HG03060 (cell line): ENCODE measurements around the gene SYT9.
A peak's percentile ranks its signal among the peaks of the same experiment; 100 is the strongest.

Experiments used
- ATAC-seq: cut with Tn5 transposase; IDR thresholded peaks from one replicate; pipeline ENCODE4 v1.9.1; 2021; ENCODE audit warnings: low read depth, moderate number of reproducible peaks; ENCODE audit not compliant: unreplicated experiment

Gene SYT9

GRCh38 chr11:7270233-7270865 lies 18.6 kb downstream of the SYT9 start:
- ATAC-seq = no peak

- no peak for ATAC-seq
Measured at GRCh38 chr11:7272373-7272772, 20.7 kb downstream of the SYT9 start.

- ATAC-seq = no peak
Measured at GRCh38 chr11:7275133-7275532, 23.4 kb downstream of the SYT9 start.

DNA sequence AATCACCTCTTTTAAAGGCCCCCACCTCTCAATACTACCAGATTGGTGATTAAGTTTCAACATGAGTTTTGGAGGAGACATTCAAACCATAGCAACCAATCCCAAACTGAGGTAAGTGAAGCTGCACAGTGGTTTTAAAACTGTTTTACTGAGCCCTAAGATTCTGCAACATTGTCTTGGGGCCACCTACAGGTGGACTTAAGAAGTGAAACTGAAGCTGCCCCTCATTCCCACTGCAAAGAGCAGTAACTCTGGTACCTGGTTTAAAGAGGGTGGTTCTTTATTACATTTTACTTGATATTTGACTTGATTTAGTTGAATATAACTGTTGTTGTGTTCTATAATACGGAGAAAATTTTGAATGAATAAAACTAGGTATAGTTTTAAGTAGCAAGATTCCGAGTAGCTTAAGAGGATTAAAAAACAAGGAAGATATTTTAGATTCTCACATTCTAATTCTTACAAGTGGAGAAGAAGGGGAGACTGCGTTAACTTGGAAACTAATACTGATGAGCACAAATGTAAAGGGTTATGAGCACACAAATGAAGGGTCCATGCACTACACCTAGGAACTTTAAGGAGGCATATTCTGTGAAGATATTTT lies 26.7 kb downstream of the SYT9 start:
- no peak for ATAC-seq

- no peak for ATAC-seq
Measured at GRCh38 chr11:7279676-7280075, 28.0 kb downstream of the SYT9 start.

DNA sequence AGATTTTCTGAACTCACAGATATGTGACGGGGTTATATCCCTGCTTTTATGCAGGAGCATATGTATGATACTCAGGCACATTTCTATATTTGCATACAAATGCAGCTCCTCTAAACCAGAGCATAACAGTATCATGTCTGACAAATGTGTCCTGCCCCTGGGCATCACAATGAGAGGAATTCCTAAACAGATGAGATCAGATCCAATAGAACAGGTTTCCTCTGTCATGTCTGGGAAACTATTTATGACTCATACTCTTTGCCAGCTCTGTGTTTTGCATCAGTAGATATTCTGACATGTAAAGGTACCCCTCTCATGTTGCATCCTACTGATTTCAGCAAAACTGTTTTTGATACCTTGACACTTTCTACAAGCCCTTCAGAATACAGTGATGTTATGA lies 29.4 kb downstream of the SYT9 start:
- no peak for ATAC-seq

DNA sequence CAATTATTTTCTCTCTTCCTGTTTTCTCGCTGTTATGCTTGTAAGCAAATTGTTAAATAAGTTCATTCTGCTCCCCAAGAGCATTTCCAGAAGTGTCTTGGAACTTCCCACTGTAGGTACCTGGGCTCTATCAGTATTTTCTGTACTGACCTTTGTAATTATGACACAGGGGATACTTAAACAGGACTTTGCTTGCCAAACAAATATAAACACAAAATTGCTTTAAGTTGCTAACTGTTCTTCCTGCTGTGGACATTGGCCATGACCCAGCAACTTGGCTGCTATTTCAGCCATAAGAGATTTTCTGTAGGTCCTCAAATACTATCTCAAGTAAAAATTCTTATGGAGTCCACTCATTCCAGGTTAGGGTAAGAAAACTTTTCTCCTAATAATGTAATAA lies 30.1 kb downstream of the SYT9 start:
- no peak for ATAC-seq

- no peak for ATAC-seq
Measured at GRCh38 chr11:7286178-7286577, 34.5 kb downstream of the SYT9 start.

- no peak for ATAC-seq
Measured at GRCh38 chr11:7291100-7291829, 39.6 kb downstream of the SYT9 start.

GRCh38 chr11:7292922-7293321 lies 41.2 kb downstream of the SYT9 start:
- ATAC-seq = no peak

DNA sequence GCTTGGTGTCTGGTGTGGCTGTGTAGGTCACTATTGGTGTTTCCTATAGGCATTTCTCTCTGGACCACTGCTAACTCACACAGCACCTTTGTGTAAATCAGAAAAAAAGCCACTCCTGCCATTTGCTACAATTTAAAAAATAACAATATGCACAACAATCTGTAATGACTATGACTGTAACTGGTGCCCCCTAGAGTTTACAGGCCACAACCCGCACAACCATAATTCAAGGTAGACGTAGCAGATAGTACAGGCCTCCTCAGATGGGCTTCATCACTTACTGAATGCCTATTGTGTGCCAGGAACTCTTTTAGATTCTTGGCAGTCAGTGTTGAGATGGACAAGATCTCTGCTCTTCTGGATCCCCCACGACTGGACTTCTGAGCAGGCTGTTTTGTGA lies 47.7 kb downstream of the SYT9 start:
- no peak for ATAC-seq

DNA sequence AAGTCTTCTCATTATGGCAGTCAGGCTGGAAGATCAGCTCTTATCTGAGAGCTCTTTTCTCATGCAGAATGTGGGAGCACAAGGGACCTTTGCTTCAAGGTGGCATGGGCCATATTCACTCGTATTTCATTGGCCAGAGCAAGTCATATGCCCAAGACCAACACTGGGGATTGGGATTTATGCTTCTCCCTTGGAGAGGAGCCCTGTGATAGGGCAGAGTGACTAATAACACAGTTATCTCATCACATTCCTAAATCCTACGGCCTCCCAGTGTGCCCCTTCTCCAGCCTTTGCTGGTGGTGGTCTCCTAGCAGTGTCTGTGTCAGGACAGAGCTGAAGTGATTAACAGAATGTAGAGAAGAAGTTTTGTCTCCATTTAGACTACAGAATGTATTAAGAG lies 48.6 kb downstream of the SYT9 start:
- ATAC-seq = no peak

DNA sequence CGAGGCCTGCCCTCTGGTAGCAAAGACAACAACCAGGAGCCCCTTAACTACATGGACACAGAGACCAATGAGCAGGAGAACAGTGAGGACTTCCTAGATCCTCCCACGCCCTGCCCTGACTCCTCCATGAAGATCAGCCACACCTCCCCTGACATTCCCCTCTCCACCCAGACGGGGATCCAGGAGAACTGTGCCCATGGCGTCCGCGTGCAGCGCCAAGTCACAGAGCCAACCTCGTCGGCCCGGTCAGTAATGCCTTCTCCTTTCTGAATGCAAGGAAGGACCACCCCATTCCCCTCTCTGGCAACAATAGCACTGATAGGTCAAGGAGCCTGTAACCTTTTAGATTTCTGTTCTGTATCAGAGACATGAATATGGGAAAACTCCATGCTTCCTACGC lies 51.4 kb downstream of the SYT9 start:
- ATAC-seq = no peak

DNA sequence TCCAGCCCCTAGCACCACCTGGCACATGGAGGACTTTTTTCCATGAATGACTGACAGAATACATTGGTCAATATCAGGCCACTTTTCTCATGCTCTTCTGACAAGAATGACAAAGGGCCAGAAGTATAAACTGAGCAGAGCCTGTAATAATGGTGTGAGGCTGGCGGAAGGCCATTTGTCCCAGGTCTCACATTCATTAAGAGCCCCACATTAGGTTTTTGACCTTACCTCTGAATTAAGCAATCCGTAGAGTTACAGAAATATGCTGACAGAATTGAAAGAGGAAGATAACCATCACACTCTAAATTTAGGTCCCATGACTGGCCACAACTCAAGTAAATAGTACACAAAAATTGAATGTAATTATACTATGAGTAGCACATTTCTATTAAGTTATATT lies 55.2 kb downstream of the SYT9 start:
- ATAC-seq = no peak

- ATAC-seq = peak; percentile 49
Measured at GRCh38 chr11:7307836-7308235, 56.1 kb downstream of the SYT9 start.

GRCh38 chr11:7311903-7312302 lies 60.2 kb downstream of the SYT9 start:
- no peak for ATAC-seq

DNA sequence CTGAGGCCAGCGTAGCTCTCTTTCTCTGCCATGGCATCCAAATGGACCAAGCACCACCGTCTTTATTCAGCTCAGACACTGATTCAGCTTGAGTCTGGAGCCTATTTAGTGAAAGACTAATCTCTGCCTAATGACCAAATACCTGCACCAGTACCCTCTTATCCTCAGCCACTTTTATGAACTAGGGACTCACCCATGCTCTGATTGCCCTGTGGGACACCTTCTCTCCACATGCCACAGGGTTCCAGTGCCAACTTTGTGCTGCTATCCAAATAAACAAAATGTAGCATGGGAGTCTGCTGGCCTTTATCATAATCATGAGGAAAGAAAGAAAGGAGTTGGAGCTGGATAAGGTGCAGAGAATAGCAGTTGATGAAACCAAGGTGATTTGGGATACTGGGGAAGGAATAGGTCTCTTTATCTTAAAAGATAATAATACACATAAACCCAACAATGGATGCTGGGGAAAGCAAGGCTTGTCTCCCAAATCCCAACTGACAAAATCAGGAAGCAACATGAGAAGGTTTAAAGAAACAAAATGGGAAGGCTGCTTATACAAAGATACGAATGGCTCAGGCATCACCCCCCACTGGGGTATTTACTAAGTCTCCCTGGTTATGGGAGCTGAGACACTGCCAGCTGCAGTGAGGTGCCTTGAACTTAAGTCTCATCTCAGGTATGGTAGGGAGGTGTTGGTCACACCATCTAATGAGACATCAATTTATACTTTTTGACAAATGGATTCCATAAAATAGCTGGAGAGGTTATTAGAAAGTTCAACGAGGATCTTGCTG lies 63.3 kb downstream of the SYT9 start:
- ATAC-seq = no peak

DNA sequence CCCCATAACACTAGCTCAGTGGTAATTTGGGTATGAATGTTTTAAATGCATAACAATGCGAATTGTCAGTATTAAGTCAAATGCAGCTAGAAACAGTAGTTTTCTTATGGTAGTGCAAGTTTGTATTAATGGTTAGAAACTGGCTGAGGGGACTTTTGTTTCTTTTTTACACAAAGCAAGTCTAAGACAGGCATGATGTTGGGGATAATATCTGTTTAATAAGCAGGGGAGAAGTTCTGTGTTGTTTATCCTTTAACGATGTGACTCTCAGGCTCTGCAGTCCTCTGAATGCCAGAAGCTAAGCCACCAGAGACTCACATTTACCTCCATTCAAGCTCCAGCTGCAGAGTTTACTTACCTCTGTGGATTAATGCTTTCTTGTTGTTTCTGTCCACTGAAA lies 67.8 kb downstream of the SYT9 start:
- ATAC-seq = no peak

DNA sequence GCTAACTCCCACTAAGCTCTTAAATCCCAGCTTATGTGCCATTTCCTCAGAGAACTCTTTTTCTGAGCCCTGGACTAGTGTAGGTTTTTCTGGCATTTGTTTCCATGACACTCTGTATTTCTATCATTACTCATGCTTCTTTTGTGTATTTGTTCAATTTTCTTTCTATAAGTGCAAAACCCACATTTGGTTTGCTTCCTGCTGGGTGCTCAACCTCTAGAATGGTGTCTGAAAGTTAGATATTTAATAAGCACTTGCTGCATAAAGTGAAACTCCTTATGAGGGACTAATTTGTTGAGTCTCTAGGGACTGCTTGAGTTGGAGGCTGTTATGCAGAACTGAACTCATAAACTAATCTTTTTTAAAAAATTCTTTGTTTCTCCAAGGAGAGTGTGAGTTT lies 68.6 kb downstream of the SYT9 start:
- ATAC-seq = no peak

DNA sequence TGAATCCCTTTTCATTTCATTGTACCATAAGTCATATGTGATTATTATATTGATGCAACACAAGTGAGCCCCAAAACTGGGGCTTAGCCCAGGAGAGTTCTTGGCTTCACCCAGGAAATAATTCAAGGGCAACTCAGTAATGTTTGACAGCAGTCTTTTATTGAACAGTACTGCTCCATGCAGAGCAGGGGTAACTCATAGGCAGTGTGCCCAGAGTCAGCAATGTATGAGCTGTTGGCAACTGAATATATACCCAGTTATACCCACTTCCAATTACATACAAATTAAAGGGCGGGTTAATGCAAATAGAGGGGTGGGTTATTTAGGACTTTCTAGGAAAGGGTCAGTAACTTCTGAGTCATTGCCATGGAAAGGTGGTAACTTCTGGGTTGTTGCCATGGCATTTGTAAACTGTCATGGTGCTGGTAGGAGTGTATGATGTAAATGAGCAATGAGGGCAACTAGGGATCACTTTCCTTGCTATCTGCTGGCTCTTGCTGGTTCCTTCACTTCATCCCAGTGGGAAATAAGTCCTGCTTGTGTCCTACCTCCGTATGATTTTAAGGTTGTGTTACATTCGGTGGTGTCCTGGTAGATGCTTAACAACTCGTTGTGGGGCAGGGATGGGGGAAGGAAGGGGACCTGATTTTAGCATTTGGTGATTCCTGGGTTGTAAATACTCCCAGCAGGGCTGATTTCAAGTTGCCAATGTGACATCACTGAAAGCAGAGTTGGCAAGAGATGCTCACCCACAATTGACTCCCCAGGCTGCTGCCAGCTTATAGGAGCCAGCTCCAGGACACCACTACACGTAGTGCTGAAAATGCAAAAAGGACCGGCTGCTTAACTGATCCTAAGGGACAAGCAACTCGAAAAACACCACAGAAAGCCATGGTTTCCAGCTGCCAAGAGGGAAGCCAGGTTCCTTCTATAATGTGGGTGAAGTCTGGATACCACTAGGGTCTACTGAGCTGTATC lies 70.1 kb downstream of the SYT9 start:
- ATAC-seq = no peak
